Measurements from ENCODE around the gene DNAAF5. TPM values are rescaled to one million over a fixed set of nuclear protein-coding genes. Genes with fewer than 3 reads are reported as not detected.
A peak's percentile ranks its signal among the peaks of the same experiment; 100 is the strongest.

Gene DNAAF5
- polyA plus RNA-seq, 3 donors from 2014 or later, result 0.45 to 1.4 (median 1.3) TPM

- DNase-seq, result no peak
- Mint-ChIP-seq H3K4me1 (peaks cover 0 to 2% of the 10 kb centered on the region in 2 donors), H3K4me3 (no peak overlapping the region), H3K27ac (no peak overlapping the region), H3K9me3 (no peaks in the 10 kb centered on the region), H3K27me3 (ENCODE audit: low read depth in 3 of 3) (peaks cover 0 to 2% (median 0%) of the 10 kb centered on the region in 3 donors), H3K36me3 (peaks cover 8 to 29% (median 19%) of the 10 kb centered on the region in 3 donors)
These were observed 36.4 kb downstream of the DNAAF5 start for GRCh38 chr7:762885-763284.

- Mint-ChIP-seq H3K9me3 (no peaks in the 10 kb centered on the region), H3K4me3 (no peak overlapping the region), H3K27ac (no peak overlapping the region), H3K27me3 (ENCODE audit: low read depth in 3 of 3) (peaks cover 0 to 2% (median 0%) of the 10 kb centered on the region in 3 donors), H3K4me1 (peaks cover 0 to 4% of the 10 kb centered on the region in 2 donors), H3K36me3 (peaks cover 8 to 32% (median 15%) of the 10 kb centered on the region in 3 donors)
- no peak for DNase-seq
These were observed 37.3 kb downstream of the DNAAF5 start for GRCh38 chr7:763762-764161.

- no peaks in the 10 kb centered on the region for H3K9me3 Mint-ChIP-seq
- peaks cover 5 to 17% (median 10%) of the 10 kb centered on the region in 3 donors for H3K36me3 Mint-ChIP-seq
- no peak overlapping the region for H3K27ac Mint-ChIP-seq
- DNase-seq, result no peak
- H3K4me3 Mint-ChIP-seq, result no peak overlapping the region
- peaks cover 0 to 2% (median 0%) of the 10 kb centered on the region in 3 donors for H3K27me3 Mint-ChIP-seq (ENCODE audit: low read depth in 3 of 3)
- peaks cover 0 to 4% of the 10 kb centered on the region in 2 donors for H3K4me1 Mint-ChIP-seq
These were observed 38.9 kb downstream of the DNAAF5 start for GRCh38 chr7:765383-765782.

- H3K36me3 Mint-ChIP-seq, result peaks cover 5 to 23% (median 10%) of the 10 kb centered on the region in 3 donors
- H3K9me3 Mint-ChIP-seq, result no peaks in the 10 kb centered on the region
- peaks cover 0 to 4% of the 10 kb centered on the region in 2 donors for H3K4me1 Mint-ChIP-seq
- DNase-seq, result no peak
- peak overlapping the region in 1 of 5 donors; percentile 75 for H3K4me3 Mint-ChIP-seq
- no peak overlapping the region for H3K27ac Mint-ChIP-seq
- no peaks in the 10 kb centered on the region for H3K27me3 Mint-ChIP-seq (ENCODE audit: low read depth in 3 of 3)
These were observed 41.1 kb downstream of the DNAAF5 start for GRCh38 chr7:767580-767940.

GRCh38 chr7:767941-768731 lies 41.6 kb downstream of the DNAAF5 start:
- peak overlapping the region in 1 of 6 donors; percentile 56 for H3K27ac Mint-ChIP-seq
- H3K36me3 Mint-ChIP-seq, result peaks cover 5 to 23% (median 10%) of the 10 kb centered on the region in 3 donors
- no peak for DNase-seq
- H3K27me3 Mint-ChIP-seq (ENCODE audit: low read depth in 3 of 3), result no peaks in the 10 kb centered on the region
- peak overlapping the region in 1 of 5 donors; percentile 75 for H3K4me3 Mint-ChIP-seq
- peaks cover 0 to 4% of the 10 kb centered on the region in 2 donors for H3K4me1 Mint-ChIP-seq
- H3K9me3 Mint-ChIP-seq, result no peaks in the 10 kb centered on the region

- Mint-ChIP-seq H3K9me3 (no peaks in the 10 kb centered on the region), H3K4me3 (no peak overlapping the region), H3K27ac (no peak overlapping the region), H3K27me3 (ENCODE audit: low read depth in 3 of 3) (no peaks in the 10 kb centered on the region), H3K4me1 (peaks cover 0 to 4% of the 10 kb centered on the region in 2 donors), H3K36me3 (peaks cover 5 to 23% (median 10%) of the 10 kb centered on the region in 3 donors)
- no peak for DNase-seq
These were observed 42.5 kb downstream of the DNAAF5 start for GRCh38 chr7:768881-769504.

- no peak overlapping the region for H3K4me3 Mint-ChIP-seq
- H3K36me3 Mint-ChIP-seq, result peaks cover 5 to 18% (median 10%) of the 10 kb centered on the region in 3 donors
- peaks cover 0 to 4% of the 10 kb centered on the region in 2 donors for H3K4me1 Mint-ChIP-seq
- no peaks in the 10 kb centered on the region for H3K27me3 Mint-ChIP-seq (ENCODE audit: low read depth in 3 of 3)
- H3K9me3 Mint-ChIP-seq, result no peaks in the 10 kb centered on the region
- DNase-seq, result no peak
- no peak overlapping the region for H3K27ac Mint-ChIP-seq
These were observed 43.8 kb downstream of the DNAAF5 start for GRCh38 chr7:770336-770735.

- DNase-seq, result no peak
- H3K4me1 Mint-ChIP-seq, result peaks cover 0 to 4% of the 10 kb centered on the region in 2 donors
- peaks cover 9 to 20% (median 13%) of the 10 kb centered on the region in 3 donors for H3K36me3 Mint-ChIP-seq
- no peaks in the 10 kb centered on the region for H3K27me3 Mint-ChIP-seq (ENCODE audit: low read depth in 3 of 3)
- H3K27ac Mint-ChIP-seq, result no peak overlapping the region
- H3K4me3 Mint-ChIP-seq, result no peak overlapping the region
- H3K9me3 Mint-ChIP-seq, result no peaks in the 10 kb centered on the region
These were observed 44.3 kb downstream of the DNAAF5 start for GRCh38 chr7:770741-771166.

GRCh38 chr7:771234-772004 lies 44.9 kb downstream of the DNAAF5 start:
- peaks cover 0 to 4% of the 10 kb centered on the region in 2 donors for H3K4me1 Mint-ChIP-seq
- no peaks in the 10 kb centered on the region for H3K27me3 Mint-ChIP-seq (ENCODE audit: low read depth in 3 of 3)
- peaks cover 9 to 20% (median 10%) of the 10 kb centered on the region in 3 donors for H3K36me3 Mint-ChIP-seq
- H3K4me3 Mint-ChIP-seq, result no peak overlapping the region
- no peaks in the 10 kb centered on the region for H3K9me3 Mint-ChIP-seq
- DNase-seq, result no peak
- H3K27ac Mint-ChIP-seq, result no peak overlapping the region

- peaks cover 0 to 4% of the 10 kb centered on the region in 2 donors for H3K4me1 Mint-ChIP-seq
- H3K9me3 Mint-ChIP-seq, result no peaks in the 10 kb centered on the region
- no peak overlapping the region for H3K27ac Mint-ChIP-seq
- no peak for DNase-seq
- H3K27me3 Mint-ChIP-seq (ENCODE audit: low read depth in 3 of 3), result no peaks in the 10 kb centered on the region
- peaks cover 8 to 18% (median 9%) of the 10 kb centered on the region in 3 donors for H3K36me3 Mint-ChIP-seq
- no peak overlapping the region for H3K4me3 Mint-ChIP-seq
These were observed 45.5 kb downstream of the DNAAF5 start for GRCh38 chr7:772005-772294.

GRCh38 chr7:772392-772791 lies 45.9 kb downstream of the DNAAF5 start:
- no peak for DNase-seq
- H3K4me1 Mint-ChIP-seq, result peaks cover 0 to 3% of the 10 kb centered on the region in 2 donors
- H3K27ac Mint-ChIP-seq, result no peak overlapping the region
- peaks cover 0 to 3% (median 0%) of the 10 kb centered on the region in 3 donors for H3K27me3 Mint-ChIP-seq (ENCODE audit: low read depth in 3 of 3)
- H3K36me3 Mint-ChIP-seq, result peaks cover 10 to 20% (median 11%) of the 10 kb centered on the region in 3 donors
- H3K9me3 Mint-ChIP-seq, result no peaks in the 10 kb centered on the region
- no peak overlapping the region for H3K4me3 Mint-ChIP-seq

- Mint-ChIP-seq H3K4me3 (no peak overlapping the region), H3K27me3 (ENCODE audit: low read depth in 3 of 3) (peaks cover 0 to 3% (median 0%) of the 10 kb centered on the region in 3 donors), H3K4me1 (peaks cover 0 to 1% of the 10 kb centered on the region in 2 donors), H3K9me3 (no peaks in the 10 kb centered on the region), H3K27ac (no peak overlapping the region), H3K36me3 (peaks cover 9 to 19% (median 11%) of the 10 kb centered on the region in 3 donors)
- DNase-seq, result no peak
These were observed 46.5 kb downstream of the DNAAF5 start for GRCh38 chr7:772861-773621.

GRCh38 chr7:773622-773915 lies 47.1 kb downstream of the DNAAF5 start:
- DNase-seq, result no peak
- Mint-ChIP-seq H3K27me3 (ENCODE audit: low read depth in 3 of 3) (peaks cover 0 to 3% (median 0%) of the 10 kb centered on the region in 3 donors), H3K36me3 (peaks cover 9 to 18% (median 11%) of the 10 kb centered on the region in 3 donors), H3K4me3 (no peak overlapping the region), H3K4me1 (no peaks in the 10 kb centered on the region), H3K9me3 (no peaks in the 10 kb centered on the region), H3K27ac (no peak overlapping the region)
